HCT116 (cell line): Measurements from ENCODE around the gene STK38L. TPM values are rescaled to one million over a fixed set of nuclear protein-coding genes. Genes with fewer than 3 reads are reported as not detected.
A peak's percentile ranks its signal among the peaks of the same experiment; 100 is the strongest.

ENCODE experiments used
- ATAC-seq: fragments of 200-7000 bp; cut with Tn5 transposase; 2 replicates; pipeline ENCODE4 v1.9.1; 2020; ENCODE audit warnings: mild to moderate bottlenecking, moderate library complexity
- BruUV-seq: library from RNA; stranded (reverse); fragments of 400-500 nt; replicated peaks from 2 replicates; lab custom pipeline; 2021; lab: Mats Ljungman, UMichigan
- CTCF ChIA-PET: fragments of 300-600 bp; sonication (Branson Sonifier 250); formaldehyde crosslinking; loops from one replicate; lab custom pipeline; 2021; ENCODE audit warnings: antibody characterized with exemption; lab: Charles Lee
- POLR2A ChIA-PET: fragments of 300-600, 350-600 bp; sonication (Branson Sonifier 250); formaldehyde crosslinking; loops from one replicate; lab custom pipeline; 2021; ENCODE audit warnings: antibody characterized with exemption; lab: Charles Lee
- RAD21 ChIA-PET, 2 experiments: fragments of 300-600 bp; sonication (Branson Sonifier 250); formaldehyde crosslinking; loops; one replicate each; lab custom pipeline; 2023; ENCODE audit warnings: low total read pairs in 2 of 2; ENCODE audit not compliant: uncharacterized antibody in 2 of 2, unreplicated experiment in 2 of 2, low non-redundant PET in 1 of 2; lab: Charles Lee
- DNase-seq: peaks from one replicate; pipeline ENCODE4 v3.0.0-alpha.2; 2010; ENCODE audit warnings: low read depth, low spot score
- H2AFZ ChIP-seq: fragments of 200-600 bp; shearing (Covaris generic), sonication (generic); 2 replicates; pipeline ENCODE4 v1.6.1; 2017; ENCODE audit warnings: low read depth, mixed run types, mixed read lengths, antibody characterized with exemption, low read length; ENCODE audit not compliant: poor library complexity, severe bottlenecking
- H3K27ac ChIP-seq: 2 replicates; pipeline ENCODE4 v1.5.1; 2012; ENCODE audit warnings: low read depth, low read length
- H3K27me3 ChIP-seq: fragments of 200-600 bp; sonication (generic); 2 replicates; pipeline ENCODE4 v1.6.1; 2016; ENCODE audit warnings: mixed run types, low read length, mixed read lengths; ENCODE audit not compliant: insufficient read depth
- H3K36me3 ChIP-seq, 2 experiments: fragments of 200-500 bp in 1 of 2; fragments of 200-600 bp in 1 of 2; sonication (Bioruptor generic) in 1 of 2; sonication (generic) in 1 of 2; 2 replicates each; pipeline versions ENCODE4 v1.5.1 to v1.6.1; 2014 to 2016; ENCODE audit warnings: low read length in 2 of 2, inconsistent platforms in 1 of 2, mixed read lengths in 1 of 2, mixed run types in 1 of 2; ENCODE audit not compliant: insufficient read depth in 2 of 2, control insufficient read depth in 1 of 2
- H3K4me1 ChIP-seq, 2 experiments: fragments of 200-600 bp in 1 of 2; sonication (generic) in 1 of 2; 2 replicates each; pipeline versions ENCODE4 v1.5.1 to v1.6.1; 2012 to 2017; ENCODE audit warnings: low read length in 2 of 2, inconsistent platforms in 1 of 2, mild to moderate bottlenecking in 1 of 2, mixed read lengths in 1 of 2, mixed run types in 1 of 2, moderate library complexity in 1 of 2; ENCODE audit not compliant: insufficient read depth in 2 of 2, control insufficient read depth in 1 of 2
- H3K4me2 ChIP-seq: fragments of 200-600 bp; sonication (generic); 2 replicates; pipeline ENCODE4 v1.6.1; 2017; ENCODE audit warnings: mixed run types, low read length, mixed read lengths
- H3K4me3 ChIP-seq, 2 experiments: fragments of 200-600 bp in 1 of 2; sonication (generic) in 1 of 2; replicated peaks in 1 of 2; 2 replicates each; pipeline ENCODE4 v1.5.1; 2011 to 2016; ENCODE audit warnings: low read length in 2 of 2, control low read depth in 1 of 2, low read depth in 1 of 2, mild to moderate bottlenecking in 1 of 2, mixed read lengths in 1 of 2, mixed run types in 1 of 2
- H3K79me2 ChIP-seq: fragments of 200-600 bp; sonication (generic); 2 replicates; pipeline ENCODE4 v1.6.1; 2017; ENCODE audit warnings: mild to moderate bottlenecking, mixed run types, low read length, moderate library complexity, mixed read lengths; ENCODE audit not compliant: insufficient read depth
- H3K9ac ChIP-seq: fragments of 200-600 bp; sonication (generic); 2 replicates; pipeline ENCODE4 v1.6.1; 2016; ENCODE audit warnings: low read length, mixed read lengths
- H3K9me2 ChIP-seq: fragments of 200-600 bp; sonication (generic), shearing (Covaris generic); 2 replicates; pipeline ENCODE4 v1.6.1; 2017; ENCODE audit warnings: mixed run types, mild to moderate bottlenecking, moderate library complexity; ENCODE audit not compliant: insufficient read depth
- H3K9me3 ChIP-seq, 2 experiments: fragments of 200-500 bp in 1 of 2; fragments of 200-600 bp in 1 of 2; sonication (Bioruptor generic) in 1 of 2; sonication (generic) in 1 of 2; 2 replicates each; pipeline ENCODE4 v1.6.1; 2014 to 2017; ENCODE audit warnings: low read length in 2 of 2, mixed read lengths in 2 of 2, inconsistent platforms in 1 of 2, low read depth in 1 of 2, mild to moderate bottlenecking in 1 of 2, mixed run types in 1 of 2, moderate library complexity in 1 of 2; ENCODE audit not compliant: control insufficient read depth in 1 of 2, insufficient read depth in 1 of 2
- H4K20me1 ChIP-seq: fragments of 200-600 bp; sonication (generic), shearing (Covaris generic); 2 replicates; pipeline ENCODE4 v1.6.1; 2017; ENCODE audit warnings: mixed run types, mild to moderate bottlenecking, moderate library complexity; ENCODE audit not compliant: insufficient read depth
- CBX3 ChIP-seq: IDR thresholded peaks from 2 replicates; pipeline ENCODE4 v1.6.1; 2012; ENCODE audit warnings: low read depth
- CEBPB ChIP-seq: IDR thresholded peaks from 2 replicates; pipeline ENCODE4 v1.6.1; 2012; ENCODE audit warnings: low read depth
- CTCF ChIP-seq, 3 experiments: fragments of 200-600 bp in 1 of 3; sonication (generic) in 1 of 3; IDR thresholded peaks in 2 of 3; conservative IDR thresholded peaks in 1 of 3; 2 replicates each; pipeline ENCODE4 v1.5.1; 2012 to 2017; ENCODE audit warnings: low read depth in 2 of 3, low read length in 2 of 3, antibody characterized with exemption in 1 of 3, borderline replicate concordance in 1 of 3, control low read depth in 1 of 3, mild to moderate bottlenecking in 1 of 3, mixed read lengths in 1 of 3, mixed run types in 1 of 3, moderate library complexity in 1 of 3; ENCODE audit not compliant: insufficient read depth in 1 of 3
- ELF1 ChIP-seq: IDR thresholded peaks from 2 replicates; pipeline ENCODE4 v1.6.1; 2012; ENCODE audit warnings: low read depth, borderline replicate concordance
- EZH2 ChIP-seq: fragments of 200-600 bp; sonication (generic); IDR thresholded peaks from 2 replicates; pipeline ENCODE4 v1.6.1; 2017; ENCODE audit warnings: antibody characterized with exemption, mixed run types
- EZH2phosphoT487 ChIP-seq: fragments of 200-600 bp; IDR thresholded peaks from 2 replicates; pipeline ENCODE4 v1.6.1; 2018; ENCODE audit warnings: antibody characterized with exemption, borderline replicate concordance
- FOSL1 ChIP-seq: IDR thresholded peaks from 2 replicates; pipeline ENCODE4 v1.6.1; 2012; ENCODE audit warnings: low read depth
- JUND ChIP-seq: IDR thresholded peaks from 2 replicates; pipeline ENCODE4 v1.6.1; 2012
- MAX ChIP-seq: IDR thresholded peaks from 2 replicates; pipeline ENCODE4 v1.6.1; 2012
- SP1 ChIP-seq: IDR thresholded peaks from 2 replicates; pipeline ENCODE4 v1.6.1; 2012; ENCODE audit warnings: low read depth
- SRF ChIP-seq: IDR thresholded peaks from 2 replicates; pipeline ENCODE4 v1.6.1; 2012; ENCODE audit warnings: low read depth
- ZBTB33 ChIP-seq: IDR thresholded peaks from 2 replicates; pipeline ENCODE4 v1.6.1; 2011; ENCODE audit warnings: mild to moderate bottlenecking, low read length, moderate library complexity; ENCODE audit not compliant: insufficient replicate concordance; ENCODE audit errors: extremely low read depth
- intact Hi-C: fragments of 100-400 bp; cut with micrococcal nuclease; formaldehyde crosslinking; loops from 2 replicates; pipeline ENCODE4 v1.10.0; 2022
- total RNA-seq: library from RNA; stranded (reverse); gene quantifications from one replicate; pipeline ENCODE4 v1.2.1, GENCODE V29; 2021; ENCODE audit not compliant: unreplicated experiment

Gene STK38L
- total RNA-seq, 1 experiment from 2014 or later = 23.9 TPM

- peak overlapping the region; percentile 95 for H3K4me2 ChIP-seq
- H3K9ac ChIP-seq = peak overlapping the region; percentile 70
- no peaks in the 10 kb centered on the region for H3K36me3 ChIP-seq
- H3K79me2 ChIP-seq = peaks cover 14% of the 10 kb centered on the region
- POLR2A ChIA-PET = no interaction called here
- no peaks in the 10 kb centered on the region for H3K9me2 ChIP-seq
- H2AFZ ChIP-seq = no peak overlapping the region
- no TSS peak for BruUV-seq
- no peak for DNase-seq
- H3K4me3 ChIP-seq = 0 out of 4 replicates have a peak overlapping the region, but pooled peaks of 1 of the 2 experiments have one; percentile 78
- TF ChIP-seq ZBTB33 (no peak), SP1 (no peak; the same call in 1 of the 2 replicates), JUND (no peak)
- intact Hi-C loops = no loop called here
- H3K4me1 ChIP-seq = peaks cover 15 to 31% of the 10 kb centered on the region in 2 experiments
- no peak for ATAC-seq
- no peaks in the 10 kb centered on the region for H3K27me3 ChIP-seq
- no peaks in the 10 kb centered on the region for H4K20me1 ChIP-seq
- CTCF ChIA-PET = interaction anchor here (0.6 to 1.1 kb wide), 3 partner anchors 25 to 511 kb away, joined by 3 to 5 read pairs (median 3); no protein-coding TSS in a partner anchor
- H3K9me3 ChIP-seq = no peaks in the 10 kb centered on the region
- RAD21 ChIA-PET = no interaction called here
- peak overlapping the region; percentile 55; the same call in 1 of the 2 replicates for H3K27ac ChIP-seq
Measured at GRCh38 chr12:27330846-27331245, 86.8 kb downstream of the STK38L start.

GRCh38 chr12:27331291-27331926 lies 87.3 kb downstream of the STK38L start:
- H3K9ac ChIP-seq = peak overlapping the region; percentile 70

More at GRCh38 chr12:27331291-27331926, 87.3 kb downstream of the STK38L start:
- Histone ChIP-seq H3K9me3 (no peaks in the 10 kb centered on the region), H3K27me3 (no peaks in the 10 kb centered on the region), H3K36me3 (no peaks in the 10 kb centered on the region), H3K79me2 (peaks cover 14% of the 10 kb centered on the region), H3K4me2 (peak overlapping the region; percentile 95), H2AFZ (no peak overlapping the region), H4K20me1 (no peaks in the 10 kb centered on the region), H3K9me2 (no peaks in the 10 kb centered on the region), H3K4me1 (peaks cover 15 to 31% of the 10 kb centered on the region in 2 experiments), H3K27ac (peak overlapping the region; percentile 55; the same call in 1 of the 2 replicates), H3K4me3 (peak overlapping the region; percentile 61 to 78; a peak in 3 of 4 replicates)
- ATAC-seq (peak; percentile 33), DNase-seq (peak; percentile 66)
- ChIA-PET POLR2A (no interaction called here), CTCF (interaction anchor here (0.6 to 1.1 kb wide), 3 partner anchors 25 to 512 kb away, joined by 3 to 5 read pairs (median 3); no protein-coding TSS in a partner anchor), RAD21 (no interaction called here)
- no TSS peak for BruUV-seq
- intact Hi-C loops = no loop called here
- peak; percentile 49 for TF ChIP-seq SP1
- peak; percentile 77 for TF ChIP-seq CEBPB
- no peak for TF ChIP-seq EZH2
- peak; percentile 45; the same call in 1 of the 2 replicates for TF ChIP-seq SRF
- peak; percentile 73; the same call in 1 of the 2 replicates for TF ChIP-seq JUND
- TF ChIP-seq CTCF (IDR thresholded peaks at IDR 0.05 in 2 of 3, conservative IDR thresholded peaks at IDR 0.05 in 1 of 3; ENCODE audit: borderline replicate concordance in 1 of 3, insufficient read depth in 1 of 3, low read depth in 2 of 3, low read length in 2 of 3) = no peak
- no peak for TF ChIP-seq MAX
- peak; percentile 75 for TF ChIP-seq FOSL1
- 0 out of 2 replicates have a peak, but pooled peaks have one; percentile 28 for TF ChIP-seq CBX3
- TF ChIP-seq ELF1 = no peak
- TF ChIP-seq EZH2phosphoT487 = no peak
